ENCODE data around the gene CUBN.

Gene CUBN

GRCh38 chr10:16905320-16905719, 224.3 kb downstream of the CUBN start:
- DNase-seq = no peak

- no peak for DNase-seq
Measured at GRCh38 chr10:16904639-16905061, 225.0 kb downstream of the CUBN start.

GRCh38 chr10:16904049-16904448, 225.6 kb downstream of the CUBN start:
- DNase-seq = no peak

GRCh38 chr10:16902606-16903005, 227.0 kb downstream of the CUBN start:
- no peak for DNase-seq

- no peak for DNase-seq
Measured at GRCh38 chr10:16901106-16901505, 228.5 kb downstream of the CUBN start.

- DNase-seq = no peak
Measured at GRCh38 chr10:16896993-16897392, 232.6 kb downstream of the CUBN start.

GRCh38 chr10:16894821-16895220, 234.8 kb downstream of the CUBN start:
- no peak for DNase-seq

GRCh38 chr10:16893664-16894063, 235.9 kb downstream of the CUBN start:
- DNase-seq = no peak

GRCh38 chr10:16891375-16892313, 238.0 kb downstream of the CUBN start:
- no peak for DNase-seq

GRCh38 chr10:16890691-16891090, 238.9 kb downstream of the CUBN start:
- DNase-seq = no peak

- no peak for DNase-seq
Measured at GRCh38 chr10:16887565-16887964, 242.0 kb downstream of the CUBN start.

GRCh38 chr10:16886031-16886430, 243.6 kb downstream of the CUBN start:
- no peak for DNase-seq

- no peak for DNase-seq
Measured at GRCh38 chr10:16884497-16884896, 245.1 kb downstream of the CUBN start.

- DNase-seq = no peak
Measured at GRCh38 chr10:16883084-16883483, 246.5 kb downstream of the CUBN start.

GRCh38 chr10:16870331-16870730, 259.3 kb downstream of the CUBN start:
- DNase-seq = no peak

GRCh38 chr10:16867990-16868389, 261.6 kb downstream of the CUBN start:
- DNase-seq = no peak

- DNase-seq = no peak
Measured at GRCh38 chr10:16867556-16867955, 262.1 kb downstream of the CUBN start.

GRCh38 chr10:16866541-16867275, 262.9 kb downstream of the CUBN start:
- DNase-seq = no peak

GRCh38 chr10:16865766-16866165, 263.8 kb downstream of the CUBN start:
- DNase-seq = no peak

- no peak for DNase-seq
Measured at GRCh38 chr10:16863766-16864165, 265.8 kb downstream of the CUBN start.

- DNase-seq = no peak
Measured at GRCh38 chr10:16857419-16857818, 272.2 kb downstream of the CUBN start.

GRCh38 chr10:16856567-16856966, 273.0 kb downstream of the CUBN start:
- no peak for DNase-seq

- no peak for DNase-seq
Measured at GRCh38 chr10:16856092-16856491, 273.5 kb downstream of the CUBN start.

- DNase-seq = no peak
Measured at GRCh38 chr10:16854623-16855022, 275.0 kb downstream of the CUBN start.
